Mesendoderm (in vitro differentiated cells): ENCODE measurements around the gene CEP89.

ENCODE experiments used
- DNase-seq: peaks from one replicate; pipeline ENCODE4 v3.0.0; 2013
- H2AK5ac ChIP-seq: 2 replicates; pipeline ENCODE4 v1.6.1; 2013; ENCODE audit warnings: low read length, inconsistent platforms
- H2BK120ac ChIP-seq: 2 replicates; pipeline ENCODE4 v1.6.1; 2013; ENCODE audit warnings: low read depth, mild to moderate bottlenecking, low read length, moderate library complexity, mixed read lengths
- H2BK15ac ChIP-seq: replicated peaks from 2 replicates; pipeline ENCODE4 v1.6.1; 2013; ENCODE audit warnings: low read depth, mild to moderate bottlenecking, moderate library complexity
- H2BK5ac ChIP-seq: 2 replicates; pipeline ENCODE4 v1.6.1; 2013; ENCODE audit warnings: low read length, inconsistent platforms
- H3K18ac ChIP-seq: 2 replicates; pipeline ENCODE4 v1.6.1; 2013; ENCODE audit warnings: mild to moderate bottlenecking, low read length, mixed read lengths
- H3K23ac ChIP-seq: one replicate; pipeline ENCODE4 v1.6.1; 2013; ENCODE audit warnings: low read length
- H3K27ac ChIP-seq: 2 replicates; pipeline ENCODE4 v1.5.1; 2013; ENCODE audit warnings: low read depth, mild to moderate bottlenecking, inconsistent platforms, low read length, moderate library complexity
- H3K27me3 ChIP-seq: 2 replicates; pipeline ENCODE4 v1.6.1; 2013; ENCODE audit warnings: low read length, control low read depth, mild to moderate bottlenecking, inconsistent platforms; ENCODE audit not compliant: insufficient read depth, poor library complexity
- H3K36me3 ChIP-seq: 2 replicates; pipeline ENCODE4 v1.6.1; 2013; ENCODE audit warnings: low read length, inconsistent platforms; ENCODE audit not compliant: control insufficient read depth, insufficient read depth
- H3K4ac ChIP-seq: one replicate; pipeline ENCODE4 v1.6.1; 2013; ENCODE audit warnings: low read depth, mild to moderate bottlenecking, low read length, moderate library complexity
- H3K4me1 ChIP-seq: 2 replicates; pipeline ENCODE4 v1.6.1; 2013; ENCODE audit warnings: low read depth, low read length, inconsistent platforms; ENCODE audit not compliant: control insufficient read depth
- H3K4me2 ChIP-seq: 2 replicates; pipeline ENCODE4 v1.6.1; 2013; ENCODE audit warnings: low read length
- H3K4me3 ChIP-seq: 2 replicates; pipeline ENCODE4 v1.5.1; 2013; ENCODE audit warnings: mild to moderate bottlenecking, low read length
- H3K56ac ChIP-seq: one replicate; pipeline ENCODE4 v1.6.1; 2013; ENCODE audit warnings: low read length
- H3K79me1 ChIP-seq: 2 replicates; pipeline ENCODE4 v1.6.1; 2013; ENCODE audit warnings: low read length, inconsistent platforms
- H3K79me2 ChIP-seq: 2 replicates; pipeline ENCODE4 v1.6.1; 2013; ENCODE audit warnings: mild to moderate bottlenecking, low read length; ENCODE audit not compliant: control insufficient read depth, insufficient read depth
- H3K9ac ChIP-seq: 2 replicates; pipeline ENCODE4 v1.6.1; 2013; ENCODE audit warnings: low read length, inconsistent platforms
- H4K5ac ChIP-seq: one replicate; pipeline ENCODE4 v1.6.1; 2013; ENCODE audit warnings: low read length
- H4K8ac ChIP-seq: one replicate; pipeline ENCODE4 v1.6.1; 2013; ENCODE audit warnings: low read depth, mild to moderate bottlenecking, control low read depth, low read length, moderate library complexity
- WGBS: extraction: QIAGEN DNeasy Blood & Tissue Kit; methylation state at CpG from one replicate; pipeline ENCODE4 v1.1.7; 2013; ENCODE audit warnings: low lambda C conversion rate, missing lambda C conversion rate; ENCODE audit not compliant: insufficient coverage; ENCODE audit errors: extremely low coverage; 5-methylcytosine and 5-hydroxymethylcytosine counted together

Gene CEP89

DNA sequence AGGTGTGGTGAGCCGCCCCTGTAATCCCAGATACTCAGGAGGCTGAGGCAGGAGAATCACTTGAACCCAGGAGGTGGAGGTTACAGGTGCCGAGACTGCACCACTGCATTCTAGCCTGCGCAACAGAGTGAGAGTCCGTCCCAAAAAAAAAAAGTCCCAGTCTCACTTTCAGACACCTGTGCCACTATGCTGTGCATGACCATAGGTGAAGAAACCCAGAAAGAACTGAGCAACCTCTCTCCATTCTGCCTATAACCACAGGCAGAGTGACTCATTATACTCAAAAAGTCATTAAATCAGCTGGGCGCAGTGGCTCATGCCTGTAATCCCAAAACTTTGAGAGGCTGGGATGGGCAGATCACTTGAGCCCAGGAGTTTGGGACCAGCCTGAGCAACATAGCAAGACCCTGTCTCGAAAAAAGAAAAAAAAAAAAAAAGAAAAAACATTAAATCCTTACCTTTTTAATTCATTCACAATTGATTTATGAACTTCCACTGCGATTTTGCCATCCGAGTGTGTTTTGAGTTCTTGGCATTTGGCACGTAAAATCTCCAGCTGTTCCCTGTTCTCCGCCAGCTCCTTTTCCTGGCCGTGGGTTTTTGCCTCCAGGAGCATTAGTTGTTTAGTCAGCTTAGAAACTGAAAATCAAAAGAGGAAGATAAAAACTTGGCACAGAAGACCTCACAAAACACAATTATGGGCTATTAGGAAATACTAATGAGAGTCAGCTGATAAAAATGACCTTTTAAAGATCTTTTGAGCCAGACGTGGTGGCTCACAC is 56.7 kb downstream of the CEP89 start:
- Histone ChIP-seq H3K18ac (no peak overlapping the region), H2BK120ac (no peak overlapping the region), H3K4me1 (no peaks in the 10 kb centered on the region), H2BK5ac (no peak overlapping the region), H3K23ac (no peak overlapping the region), H2BK15ac (no peak overlapping the region), H3K27me3 (no peaks in the 10 kb centered on the region), H2AK5ac (no peak overlapping the region), H3K27ac (no peak overlapping the region), H3K4ac (no peak overlapping the region), H3K79me1 (no peaks in the 10 kb centered on the region), H3K79me2 (no peaks in the 10 kb centered on the region), H3K9ac (no peak overlapping the region), H3K4me3 (no peak overlapping the region), H4K5ac (no peak overlapping the region), H3K4me2 (no peak overlapping the region), H3K56ac (no peak overlapping the region), H3K36me3 (no peaks in the 10 kb centered on the region), H4K8ac (no peak overlapping the region)
- no peak for DNase-seq
- no CpG with 5 or more reads among the region's 12 CpGs for WGBS

DNA sequence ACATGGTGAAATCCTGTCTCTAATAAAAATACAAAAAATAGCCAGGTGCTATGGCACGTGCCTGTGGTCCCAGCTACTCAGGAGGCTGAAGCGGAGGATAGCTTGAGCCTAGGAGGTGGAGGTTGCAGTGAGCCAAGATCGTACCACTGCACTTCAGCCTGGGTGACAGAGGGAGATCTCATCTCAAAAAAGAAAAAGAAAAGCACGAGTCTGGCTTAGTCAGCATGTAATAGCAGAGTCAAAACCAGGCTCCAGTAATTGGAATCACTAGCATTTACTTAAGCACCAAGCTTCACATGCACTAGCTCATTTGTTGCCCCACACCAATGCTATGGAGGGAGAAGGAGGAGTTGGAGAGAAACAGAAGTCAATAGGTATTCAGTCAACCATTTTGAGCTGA is 60.3 kb downstream of the CEP89 start:
- H3K27ac ChIP-seq = no peak overlapping the region
- no peak overlapping the region for H3K4ac ChIP-seq
- no peak overlapping the region for H2BK120ac ChIP-seq
- H3K4me3 ChIP-seq = no peak overlapping the region
- H3K27me3 ChIP-seq = no peaks in the 10 kb centered on the region
- no peak overlapping the region for H3K18ac ChIP-seq
- no peak overlapping the region for H2AK5ac ChIP-seq
- H3K36me3 ChIP-seq = no peaks in the 10 kb centered on the region
- no peak overlapping the region for H3K56ac ChIP-seq
- no peak overlapping the region for H2BK15ac ChIP-seq
- H3K79me1 ChIP-seq = no peaks in the 10 kb centered on the region
- no CpG with 5 or more reads among the region's 4 CpGs for WGBS
- no peaks in the 10 kb centered on the region for H3K4me1 ChIP-seq
- no peaks in the 10 kb centered on the region for H3K79me2 ChIP-seq
- H4K8ac ChIP-seq = no peak overlapping the region
- H3K9ac ChIP-seq = no peak overlapping the region
- no peak overlapping the region for H3K23ac ChIP-seq
- no peak overlapping the region for H2BK5ac ChIP-seq
- DNase-seq = no peak
- H3K4me2 ChIP-seq = no peak overlapping the region
- no peak overlapping the region for H4K5ac ChIP-seq

- no CpG with 5 or more reads among the region's 5 CpGs for WGBS
- Histone ChIP-seq H2BK5ac (no peak overlapping the region), H3K4me3 (no peak overlapping the region)
These were observed 60.9 kb downstream of the CEP89 start for GRCh38 chr19:32910874-32911273.

GRCh38 chr19:32910094-32910493 is 61.7 kb downstream of the CEP89 start:
- H3K4me1 ChIP-seq = no peaks in the 10 kb centered on the region
- H3K36me3 ChIP-seq = no peaks in the 10 kb centered on the region
- H2AK5ac ChIP-seq = no peak overlapping the region
- no peaks in the 10 kb centered on the region for H3K79me2 ChIP-seq
- H2BK15ac ChIP-seq = no peak overlapping the region
- no peaks in the 10 kb centered on the region for H3K27me3 ChIP-seq
- H3K4ac ChIP-seq = no peak overlapping the region
- H3K23ac ChIP-seq = no peak overlapping the region
- H3K79me1 ChIP-seq = no peaks in the 10 kb centered on the region
- H4K5ac ChIP-seq = no peak overlapping the region
- no peak overlapping the region for H3K56ac ChIP-seq
- H2BK5ac ChIP-seq = no peak overlapping the region
- WGBS = no CpG with 5 or more reads among the region's 5 CpGs
- no peak overlapping the region for H3K27ac ChIP-seq
- no peak overlapping the region for H3K18ac ChIP-seq
- H3K4me2 ChIP-seq = no peak overlapping the region
- no peak for DNase-seq
- H2BK120ac ChIP-seq = no peak overlapping the region
- no peak overlapping the region for H4K8ac ChIP-seq
- H3K9ac ChIP-seq = no peak overlapping the region
- H3K4me3 ChIP-seq = no peak overlapping the region

More at GRCh38 chr19:32910874-32911273, 60.9 kb downstream of the CEP89 start:
- Histone ChIP-seq H3K4me1 (no peaks in the 10 kb centered on the region), H2AK5ac (no peak overlapping the region), H2BK120ac (no peak overlapping the region), H3K9ac (no peak overlapping the region), H3K79me1 (no peaks in the 10 kb centered on the region), H4K8ac (no peak overlapping the region), H3K56ac (no peak overlapping the region), H3K4ac (no peak overlapping the region), H4K5ac (no peak overlapping the region), H3K27ac (no peak overlapping the region), H3K27me3 (no peaks in the 10 kb centered on the region), H3K36me3 (no peaks in the 10 kb centered on the region), H3K4me2 (no peak overlapping the region), H3K23ac (no peak overlapping the region), H2BK15ac (no peak overlapping the region), H3K79me2 (no peaks in the 10 kb centered on the region), H3K18ac (no peak overlapping the region)
- DNase-seq = no peak

DNA sequence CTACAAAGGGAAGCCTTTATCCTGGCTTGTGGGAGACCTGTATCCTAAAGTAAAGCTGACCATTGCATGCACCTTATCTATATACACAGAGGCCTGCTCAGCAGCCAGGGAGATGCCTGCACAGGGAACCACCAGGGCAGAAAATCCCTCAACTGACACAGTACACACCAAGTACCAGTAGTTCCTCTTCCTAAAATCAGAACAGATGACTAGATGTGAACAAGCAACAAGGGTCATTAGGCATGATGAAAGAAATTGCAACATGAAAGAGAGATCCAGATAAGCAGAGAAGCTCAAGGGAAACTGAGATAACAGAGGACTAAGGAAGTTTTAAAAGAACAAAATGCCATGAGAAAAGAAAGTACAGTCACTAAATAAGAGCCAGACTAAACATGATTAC is 62.5 kb downstream of the CEP89 start:
- Histone ChIP-seq H3K56ac (no peak overlapping the region), H3K4ac (no peak overlapping the region), H2BK5ac (no peak overlapping the region), H4K5ac (no peak overlapping the region), H3K23ac (no peak overlapping the region), H3K9ac (no peak overlapping the region), H3K79me1 (no peaks in the 10 kb centered on the region), H3K4me2 (no peak overlapping the region), H4K8ac (no peak overlapping the region), H2BK15ac (no peak overlapping the region), H2BK120ac (no peak overlapping the region), H3K4me3 (no peak overlapping the region), H2AK5ac (no peak overlapping the region), H3K27ac (no peak overlapping the region), H3K36me3 (no peaks in the 10 kb centered on the region), H3K27me3 (no peaks in the 10 kb centered on the region), H3K4me1 (no peaks in the 10 kb centered on the region), H3K18ac (no peak overlapping the region), H3K79me2 (no peaks in the 10 kb centered on the region)
- no peak for DNase-seq

GRCh38 chr19:32908641-32909190 is 63.0 kb downstream of the CEP89 start:
- H3K4ac ChIP-seq = no peak overlapping the region
- H2AK5ac ChIP-seq = no peak overlapping the region
- no peak overlapping the region for H2BK15ac ChIP-seq
- H3K18ac ChIP-seq = no peak overlapping the region
- no peaks in the 10 kb centered on the region for H3K79me2 ChIP-seq
- no CpG with 5 or more reads among the region's 7 CpGs for WGBS
- no peaks in the 10 kb centered on the region for H3K36me3 ChIP-seq
- no peak overlapping the region for H3K56ac ChIP-seq
- no peak overlapping the region for H3K9ac ChIP-seq
- no peaks in the 10 kb centered on the region for H3K27me3 ChIP-seq
- DNase-seq = peak; percentile 48
- no peak overlapping the region for H3K4me2 ChIP-seq
- H4K8ac ChIP-seq = no peak overlapping the region
- H3K27ac ChIP-seq = no peak overlapping the region
- H3K79me1 ChIP-seq = no peaks in the 10 kb centered on the region
- no peaks in the 10 kb centered on the region for H3K4me1 ChIP-seq
- no peak overlapping the region for H4K5ac ChIP-seq
- no peak overlapping the region for H2BK120ac ChIP-seq
- H2BK5ac ChIP-seq = no peak overlapping the region
- no peak overlapping the region for H3K23ac ChIP-seq
- no peak overlapping the region for H3K4me3 ChIP-seq
